HepG2 (cell line): Measurements from ENCODE around the gene TBL2. TPM values are rescaled to one million over a fixed set of nuclear protein-coding genes. Genes with fewer than 3 reads are reported as not detected.

ENCODE experiments used
- ATAC-seq: fragments of 200-7000 bp; cut with Tn5 transposase; 3 replicates; pipeline ENCODE4 v1.9.1; 2020; ENCODE audit warnings: mild to moderate bottlenecking, moderate library complexity
- BruUV-seq: library from RNA; stranded (reverse); fragments of 400-500 nt; replicated peaks from 2 replicates; lab custom pipeline; 2021; lab: Mats Ljungman, UMichigan
- CTCF ChIA-PET: fragments of 300-600 bp; formaldehyde crosslinking; extraction: SDS; loops from one replicate; lab custom pipeline; 2021; ENCODE audit warnings: low total read pairs, inconsistent platforms, low intra/inter-chr PET ratio; lab: Yijun Ruan, JAX
- POLR2A ChIA-PET: fragments of 350-600 bp; sonication (Branson Sonifier 250); formaldehyde crosslinking; loops from one replicate; lab custom pipeline; 2020; ENCODE audit warnings: antibody characterized with exemption, inconsistent platforms; lab: Yijun Ruan, JAX
- DNase-seq: peaks from one replicate; pipeline ENCODE4 v3.0.0-alpha.2; 2015; ENCODE audit warnings: low spot score
- FAIRE-seq: peaks from 3 replicates; lab custom pipeline; 2011; peaks lifted over from hg19 to GRCh38; lab: Jason Lieb, UNC
- H2AFZ ChIP-seq: one replicate; pipeline ENCODE4 v1.6.1; 2011; ENCODE audit warnings: low read length, inconsistent platforms
- H3K27ac ChIP-seq: fragments of 300-600 bp; 3 replicates; pipeline ENCODE4 v1.8.0; 2011; ENCODE audit warnings: mixed run types, mild to moderate bottlenecking, mixed read lengths, low read length, inconsistent platforms; ENCODE audit not compliant: insufficient read depth; ENCODE audit errors: extremely low read length
- H3K27me3 ChIP-seq, 2 experiments: fragments of 200-600 bp in 1 of 2; 2 replicates in 1 of 2; 3 replicates in 1 of 2; pipeline versions ENCODE4 v1.6.0 to v1.8.0; 2011; ENCODE audit warnings: low read length in 2 of 2, mild to moderate bottlenecking in 2 of 2, moderate library complexity in 2 of 2, inconsistent platforms in 1 of 2; ENCODE audit not compliant: insufficient read depth in 2 of 2, control insufficient read depth in 1 of 2
- H3K36me3 ChIP-seq, 2 experiments: fragments of 200-600 bp in 1 of 2; replicated peaks in 1 of 2; 2 replicates in 1 of 2; 3 replicates in 1 of 2; pipeline versions ENCODE4 v1.5.1 to v1.8.0; 2011; ENCODE audit warnings: low read length in 2 of 2, inconsistent platforms in 1 of 2; ENCODE audit not compliant: insufficient read depth in 2 of 2, control insufficient read depth in 1 of 2
- H3K4me1 ChIP-seq: 2 replicates; pipeline ENCODE4 v1.5.1; 2012; ENCODE audit warnings: low read length, inconsistent platforms; ENCODE audit not compliant: insufficient read depth
- H3K4me2 ChIP-seq: 2 replicates; pipeline ENCODE4 v1.6.0; 2011; ENCODE audit warnings: low read depth, low read length, inconsistent platforms
- H3K4me3 ChIP-seq, 3 experiments: fragments of 200-600 bp in 1 of 3; sonication (generic), shearing (Covaris generic) in 1 of 3; replicated peaks in 1 of 3; 2 replicates each; pipeline ENCODE4 v1.5.1; 2011 to 2016; ENCODE audit warnings: low read length in 3 of 3, inconsistent platforms in 2 of 3, low read depth in 2 of 3, mild to moderate bottlenecking in 2 of 3, control low read depth in 1 of 3, mixed read lengths in 1 of 3; ENCODE audit not compliant: insufficient read depth in 1 of 3
- H3K79me2 ChIP-seq: one replicate; pipeline ENCODE4 v1.6.1; 2011; ENCODE audit warnings: low read length, inconsistent platforms; ENCODE audit not compliant: insufficient read depth
- H3K9ac ChIP-seq: 2 replicates; pipeline ENCODE4 v1.6.0; 2011; ENCODE audit warnings: mild to moderate bottlenecking, low read depth, low read length, inconsistent platforms; ENCODE audit not compliant: insufficient read depth
- H3K9me3 ChIP-seq: 2 replicates; pipeline ENCODE4 v1.5.1; 2012; ENCODE audit warnings: mild to moderate bottlenecking, low read length
- H4K20me1 ChIP-seq: 2 replicates; pipeline ENCODE4 v1.6.0; 2011; ENCODE audit warnings: inconsistent platforms, mild to moderate bottlenecking, low read length, moderate library complexity; ENCODE audit not compliant: insufficient read depth
- BCLAF1 ChIP-seq: fragments of 450-650 bp; IDR thresholded peaks from 2 replicates; pipeline ENCODE4 v1.6.1; 2017; ENCODE audit warnings: mild to moderate bottlenecking
- BORCS8-MEF2B ChIP-seq: sonication (generic); formaldehyde crosslinking; IDR thresholded peaks from 2 replicates; pipeline ENCODE4 v1.8.0; 2022; ENCODE audit warnings: mild to moderate bottlenecking, missing genetic modification reagents
- HNRNPH1 ChIP-seq: fragments of 200-400 bp; formaldehyde crosslinking; optimal IDR thresholded peaks from 2 replicates; pipeline ENCODE3; 2017; ENCODE audit warnings: mild to moderate bottlenecking, low read depth, low read length
- MAF1 ChIP-seq: sonication (generic); formaldehyde crosslinking; IDR thresholded peaks from 2 replicates; pipeline ENCODE4 v1.5.0; 2020; ENCODE audit warnings: missing genetic modification reagents, borderline replicate concordance
- TCF7L2 ChIP-seq: IDR thresholded peaks from 2 replicates; pipeline ENCODE4 v1.6.1; 2011; ENCODE audit warnings: mild to moderate bottlenecking, low read depth, low read length, moderate library complexity
- THAP9 ChIP-seq: sonication (generic); formaldehyde crosslinking; IDR thresholded peaks from 2 replicates; pipeline ENCODE4; 2020; ENCODE audit warnings: missing genetic modification reagents, mild to moderate bottlenecking, borderline replicate concordance
- ZBTB49 ChIP-seq: sonication (generic); formaldehyde crosslinking; IDR thresholded peaks from 2 replicates; pipeline ENCODE4 v1.4.0; 2020; ENCODE audit warnings: missing genetic modification reagents, borderline replicate concordance
- ZFY ChIP-seq: sonication (generic); formaldehyde crosslinking; IDR thresholded peaks from 2 replicates; pipeline ENCODE4 v1.4.0; 2020; ENCODE audit warnings: missing genetic modification reagents
- ZNF34 ChIP-seq: sonication (generic); formaldehyde crosslinking; IDR thresholded peaks from 2 replicates; pipeline ENCODE4 v1.4.0; 2020; ENCODE audit warnings: mild to moderate bottlenecking, missing genetic modification reagents, borderline replicate concordance
- WGBS: methylation state at CpG from one replicate; pipeline ENCODE4 v1.1.6; 2017; ENCODE audit warnings: low lambda C conversion rate; 5-methylcytosine and 5-hydroxymethylcytosine counted together
- in situ Hi-C: cut with HindIII; loops from 2 replicates; pipeline ENCODE4 v1.10.0; 2017; ENCODE audit warnings: low pct_unique_long_range_greater_than_20kb; ENCODE audit not compliant: extremely low pct_ligation_motif_present
- intact Hi-C: fragments of 100-400 bp; cut with micrococcal nuclease; formaldehyde crosslinking; loops from one replicate; pipeline ENCODE4 v1.10.0; 2022; ENCODE audit not compliant: unreplicated experiment
- polyA plus RNA-seq, 8 experiments: library from polyadenylated mRNA; depleted of rRNA in 3 of 8; stranded (reverse) in 7 of 8; unstranded in 1 of 8; fragments of >200 nt; fragmentation: Illumina TruSeq in 4 of 8; extraction: Trizol in 4 of 8; gene quantifications; 2 replicates each; pipeline versions ENCODE4 v1.2.1 to v1.2.3, GENCODE V29; 2011 to 2016; ENCODE audit warnings: low read depth in 4 of 8, missing spikeins in 1 of 8, mixed read lengths in 1 of 8; ENCODE audit not compliant: insufficient read depth in 1 of 8
- total RNA-seq, 5 experiments: library from RNA; depleted of rRNA; stranded (reverse); fragments of >200 nt; fragmentation: Illumina TruSeq; extraction: Trizol; gene quantifications; 2 replicates each; pipeline ENCODE4 v1.2.3, GENCODE V29; 2016; ENCODE audit warnings: low read depth in 1 of 5
- TF ChIP-seq, protein P1 (sequence below): sonication (generic); formaldehyde crosslinking; IDR thresholded peaks from 2 replicates; pipeline ENCODE4 v1.4.0; 2020; ENCODE audit warnings: mild to moderate bottlenecking, missing genetic modification reagents

Gene TBL2
- total and polyA plus RNA-seq, 2 of the 13 experiments (the other 11 are each of a cell fraction or from before 2014, with no cell fraction given): 43.4 to 47.2 TPM

DNA sequence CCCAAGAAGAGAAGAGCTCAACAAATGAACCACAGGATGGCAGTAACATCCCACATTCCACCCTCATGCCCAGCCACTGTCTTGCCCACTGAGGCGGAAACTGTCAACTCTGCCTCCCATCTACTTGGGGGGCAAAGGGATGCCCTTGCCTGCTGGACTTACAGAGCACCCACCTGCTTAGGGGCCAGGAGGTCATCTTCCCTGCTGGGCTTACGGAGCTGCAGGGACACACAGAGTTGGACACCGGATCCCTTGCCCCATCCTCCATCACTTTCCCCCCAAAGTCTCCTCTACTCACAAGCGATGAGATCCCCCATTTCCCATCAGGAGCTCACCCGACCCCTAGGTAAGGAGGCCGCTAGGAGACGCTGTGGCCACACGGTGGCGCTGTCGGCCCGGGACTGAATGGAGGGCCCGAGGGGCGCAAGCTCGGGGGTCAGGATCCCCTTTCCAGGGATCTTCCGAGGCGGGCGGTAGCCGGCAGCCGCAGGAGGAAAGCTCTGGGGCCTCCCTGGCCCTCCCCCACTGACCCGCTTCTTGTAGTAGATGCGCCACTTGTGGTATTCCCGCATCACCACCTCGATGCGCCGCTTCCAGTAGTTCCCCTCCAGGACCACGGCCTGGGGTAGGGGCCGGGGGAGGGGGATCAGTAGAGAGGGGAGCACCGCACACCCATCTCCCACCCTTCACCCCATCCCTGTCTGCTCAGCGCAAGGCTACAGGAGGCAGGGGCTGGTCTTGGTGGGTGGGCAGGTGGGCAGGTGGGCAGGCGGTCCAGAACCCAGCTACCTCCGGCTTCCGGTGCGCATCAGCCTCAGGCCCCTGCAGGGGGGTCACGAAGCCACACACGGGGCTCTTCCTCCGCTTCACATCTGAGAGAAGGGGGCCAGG, 28.7 kb upstream of the TBL2 start:
- Histone ChIP-seq H4K20me1 (peaks cover 23% of the 10 kb centered on the region), H3K4me3 (no peak overlapping the region), H3K36me3 (peaks cover 10 to 34% of the 10 kb centered on the region in 2 experiments), H3K9me3 (no peaks in the 10 kb centered on the region), H2AFZ (no peak overlapping the region), H3K79me2 (peaks cover 13% of the 10 kb centered on the region), H3K27me3 (no peaks in the 10 kb centered on the region), H3K4me2 (no peak overlapping the region), H3K4me1 (peaks cover 42% of the 10 kb centered on the region), H3K9ac (no peak overlapping the region), H3K27ac (no peak overlapping the region)
- intact Hi-C loops: no loop called here
- no TSS peak for BruUV-seq
- peak; percentile 33 for DNase-seq
- CTCF ChIA-PET: interaction anchor here (1.7 to 2.8 kb wide), 3 partner anchors 61 to 127 kb away, joined by 4 to 14 read pairs (median 12); partner anchors contain the start of gene VPS37D
- 75% methylated on average over 21 of the region's 36 CpGs for WGBS
- FAIRE-seq: no peak
- ATAC-seq: peak; percentile 40
- in situ Hi-C loops: loop anchor here (5.0 kb wide), 1 partner anchor 110 kb away; the partner anchor contains the start of gene STX1A
- POLR2A ChIA-PET: interaction anchor here (0.8 to 19.7 kb wide), 7 partner anchors 12 to 118 kb away, joined by 3 to 416 read pairs (median 3); partner anchors contain the start of genes MLXIPL and VPS37D
- TF ChIP-seq BORCS8-MEF2B (CRISPR knock-in tag) (no peak), ZFY (CRISPR knock-in tag) (no peak), BCLAF1 (no peak), TCF7L2 (no peak), THAP9 (CRISPR knock-in tag) (peak; percentile 60), ZBTB49 (CRISPR knock-in tag) (no peak), HNRNPH1 (no peak), MAF1 (CRISPR knock-in tag) (no peak), ZNF34 (CRISPR knock-in tag) (0 out of 2 replicates have a peak, but pooled peaks have one; percentile 34)
- TF ChIP-seq, protein P1, sequence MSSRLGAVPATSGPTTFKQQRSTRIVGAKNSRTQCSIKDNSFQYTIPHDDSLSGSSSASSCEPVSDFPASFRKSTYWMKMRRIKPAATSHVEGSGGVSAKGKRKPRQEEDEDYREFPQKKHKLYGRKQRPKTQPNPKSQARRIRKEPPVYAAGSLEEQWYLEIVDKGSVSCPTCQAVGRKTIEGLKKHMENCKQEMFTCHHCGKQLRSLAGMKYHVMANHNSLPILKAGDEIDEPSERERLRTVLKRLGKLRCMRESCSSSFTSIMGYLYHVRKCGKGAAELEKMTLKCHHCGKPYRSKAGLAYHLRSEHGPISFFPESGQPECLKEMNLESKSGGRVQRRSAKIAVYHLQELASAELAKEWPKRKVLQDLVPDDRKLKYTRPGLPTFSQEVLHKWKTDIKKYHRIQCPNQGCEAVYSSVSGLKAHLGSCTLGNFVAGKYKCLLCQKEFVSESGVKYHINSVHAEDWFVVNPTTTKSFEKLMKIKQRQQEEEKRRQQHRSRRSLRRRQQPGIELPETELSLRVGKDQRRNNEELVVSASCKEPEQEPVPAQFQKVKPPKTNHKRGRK (CRISPR knock-in tag): no peak
